OCI-LY1 (cell line): Measurements from ENCODE around the gene KCNIP4.

Experiments used
- CTCF ChIP-seq: fragments of 200-600 bp; sonication (generic), shearing (Covaris generic); IDR thresholded peaks from 2 replicates; pipeline ENCODE4 v1.5.1; 2017; ENCODE audit warnings: mild to moderate bottlenecking, antibody characterized with exemption, low read length, moderate library complexity, mixed read lengths
- EZH2 ChIP-seq: fragments of 200-600 bp; sonication (generic), shearing (Covaris generic); IDR thresholded peaks from 2 replicates; pipeline ENCODE4 v1.8.0; 2017; ENCODE audit warnings: borderline replicate concordance, mixed run types, mild to moderate bottlenecking, antibody characterized with exemption, low read length, moderate library complexity, mixed read lengths

- TF ChIP-seq CTCF (no peak), EZH2 (no peak)
These were observed 938.6 kb downstream of the KCNIP4 start for GRCh38 chr4:21009956-21010355.
